ENCODE results near the gene HGFAC.
"Not testable (repeated sequence)": the region's sequence is repeated elsewhere in the genome, so short reads cannot be mapped to it uniquely, and the experiment has no call there.

Gene HGFAC

DNA sequence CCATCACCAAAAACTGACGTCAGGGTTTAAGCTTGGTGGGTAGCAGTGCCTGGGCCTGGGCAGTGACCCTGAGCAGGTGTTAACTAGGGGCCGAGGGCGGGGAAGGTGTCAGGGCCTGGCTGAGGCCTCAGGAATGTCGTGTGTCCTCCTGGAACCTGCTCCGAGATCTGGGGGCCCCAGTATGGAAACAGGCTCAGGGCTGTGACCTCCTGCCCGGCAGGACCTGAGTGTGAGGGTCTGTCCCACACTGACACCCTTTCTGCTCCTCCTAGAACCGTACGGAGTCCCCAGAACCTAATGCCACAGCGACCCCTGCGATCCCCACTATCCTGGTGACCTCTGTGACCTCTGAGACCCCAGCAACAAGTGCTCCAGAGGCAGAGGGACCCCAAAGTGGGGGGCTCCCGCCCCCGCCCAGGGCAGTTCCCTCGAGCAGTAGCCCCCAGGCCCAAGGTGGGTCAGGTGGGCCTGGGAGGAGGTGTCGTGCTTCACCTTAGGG, 741 bp downstream of the HGFAC start:
- no peak for DNase-seq (ENCODE audit: low read depth, low spot score)

DNA sequence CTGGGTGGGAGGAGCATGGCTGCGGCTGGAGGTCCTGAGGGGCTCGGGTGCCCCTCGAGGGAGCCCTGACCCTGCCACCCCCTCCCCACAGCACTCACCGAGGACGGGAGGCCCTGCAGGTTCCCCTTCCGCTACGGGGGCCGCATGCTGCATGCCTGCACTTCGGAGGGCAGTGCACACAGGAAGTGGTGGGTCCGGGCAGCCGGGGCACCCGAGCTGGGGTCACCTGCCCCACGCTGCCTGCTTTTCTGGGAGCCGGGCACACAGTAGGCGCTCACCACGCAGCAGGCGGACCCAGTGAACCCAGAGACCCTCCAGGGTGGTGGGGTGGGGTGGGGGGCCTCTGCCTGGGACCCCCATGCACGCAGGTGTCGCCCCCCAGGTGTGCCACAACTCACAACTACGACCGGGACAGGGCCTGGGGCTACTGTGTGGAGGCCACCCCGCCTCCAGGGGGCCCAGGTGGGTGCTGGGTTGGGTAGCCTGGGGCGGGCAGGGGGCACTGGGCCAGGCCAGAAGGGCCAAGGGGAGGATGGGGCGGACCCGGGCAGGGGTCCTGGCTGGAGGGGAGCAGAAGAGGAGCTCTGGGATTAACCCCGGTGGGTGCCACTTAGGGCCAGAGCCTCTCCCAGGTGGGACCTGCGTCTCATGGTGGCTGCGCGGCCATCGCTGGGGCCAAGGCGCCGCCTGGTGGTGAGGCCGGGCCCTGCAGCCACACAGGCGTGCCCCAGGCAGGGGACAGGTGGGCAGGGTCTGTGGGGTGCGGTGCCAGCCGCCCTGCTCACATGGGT, 1.4 kb downstream of the HGFAC start:
- DNase-seq (ENCODE audit: low read depth, low spot score): no peak

DNA sequence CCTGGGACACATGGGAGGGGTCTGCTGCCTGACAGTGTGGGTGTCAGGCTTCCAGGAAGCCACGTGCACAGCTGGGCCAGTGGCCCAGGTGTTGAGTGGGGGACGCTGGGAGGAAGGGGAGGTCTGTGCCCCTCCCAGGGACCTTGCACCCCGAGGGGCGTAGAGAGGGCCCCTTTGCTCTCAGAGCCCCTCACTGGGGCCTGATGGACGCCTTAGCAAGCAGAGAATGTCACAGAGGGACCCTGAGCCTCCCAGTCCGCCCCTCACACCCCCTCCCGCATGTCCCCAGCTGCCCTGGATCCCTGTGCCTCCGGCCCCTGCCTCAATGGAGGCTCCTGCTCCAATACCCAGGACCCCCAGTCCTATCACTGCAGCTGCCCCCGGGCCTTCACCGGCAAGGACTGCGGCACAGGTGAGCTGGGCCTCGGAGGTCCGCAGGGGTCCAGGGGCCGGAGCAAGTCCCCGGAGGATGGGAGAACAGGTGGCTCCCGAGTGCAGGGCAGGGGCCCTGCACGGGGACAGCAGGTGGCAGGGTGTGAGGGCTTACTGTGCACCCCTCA, 2.1 kb downstream of the HGFAC start:
- DNase-seq (ENCODE audit: low read depth, low spot score): no peak

DNA sequence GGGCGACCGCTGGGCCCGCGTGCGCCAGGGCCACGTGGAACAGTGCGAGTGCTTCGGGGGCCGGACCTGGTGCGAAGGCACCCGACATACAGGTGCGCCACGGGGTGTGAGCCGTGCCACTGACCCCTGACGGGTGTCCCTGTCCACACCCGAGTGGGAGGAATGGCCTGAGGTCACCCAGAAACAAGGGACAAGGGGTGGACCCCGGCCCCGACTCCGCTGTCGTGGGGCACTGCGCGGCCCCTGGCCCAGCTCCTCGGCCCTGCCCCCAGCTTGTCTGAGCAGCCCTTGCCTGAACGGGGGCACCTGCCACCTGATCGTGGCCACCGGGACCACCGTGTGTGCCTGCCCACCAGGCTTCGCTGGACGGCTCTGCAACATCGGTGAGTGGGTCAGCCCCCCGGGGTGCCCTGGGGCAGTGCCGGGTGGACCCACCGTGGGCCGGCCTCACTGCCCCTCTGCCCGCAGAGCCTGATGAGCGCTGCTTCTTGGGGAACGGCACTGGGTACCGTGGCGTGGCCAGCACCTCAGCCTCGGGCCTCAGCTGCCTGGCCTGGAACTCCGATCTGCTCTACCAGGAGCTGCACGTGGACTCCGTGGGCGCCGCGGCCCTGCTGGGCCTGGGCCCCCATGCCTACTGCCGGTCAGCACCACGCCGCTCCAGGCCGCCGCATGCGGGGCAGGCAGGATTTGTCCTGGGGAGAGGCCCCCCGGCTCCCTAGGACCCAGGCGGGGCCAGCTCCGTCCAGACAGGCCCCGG, 2.8 kb downstream of the HGFAC start:
- no peak for DNase-seq (ENCODE audit: low read depth, low spot score)

DNA sequence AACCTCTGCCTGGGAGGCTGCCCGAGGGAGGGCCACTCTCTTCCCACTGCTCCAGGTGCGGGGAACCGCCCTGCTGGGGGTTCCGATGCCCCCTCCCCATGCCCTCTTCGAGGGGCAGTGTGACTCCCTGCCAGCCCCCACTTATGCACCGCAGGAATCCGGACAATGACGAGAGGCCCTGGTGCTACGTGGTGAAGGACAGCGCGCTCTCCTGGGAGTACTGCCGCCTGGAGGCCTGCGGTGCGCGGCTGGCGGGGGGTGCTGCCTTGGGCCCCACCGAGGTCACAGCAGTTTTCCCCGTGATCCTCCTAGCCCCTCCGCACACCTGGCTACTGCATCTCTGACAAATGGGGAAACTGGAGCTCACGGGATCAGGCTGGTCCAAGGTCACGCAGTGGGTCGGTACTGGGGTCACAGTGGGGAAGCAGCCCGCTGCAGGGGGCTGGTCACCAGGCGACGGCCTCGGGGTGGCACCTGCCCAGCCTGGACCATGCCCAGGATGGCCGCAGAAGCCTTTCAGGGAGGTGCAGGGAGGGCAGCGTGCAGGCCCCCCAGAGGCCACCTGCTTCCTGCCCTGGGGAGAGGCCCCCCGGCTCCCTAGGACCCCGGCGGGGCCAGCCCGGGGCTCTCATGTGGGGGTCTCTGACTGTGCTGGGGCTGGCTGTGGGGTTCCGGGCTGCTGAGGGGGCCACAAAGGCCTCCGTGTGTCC, 3.5 kb downstream of the HGFAC start:
- DNase-seq (ENCODE audit: low read depth, low spot score): no peak

DNA sequence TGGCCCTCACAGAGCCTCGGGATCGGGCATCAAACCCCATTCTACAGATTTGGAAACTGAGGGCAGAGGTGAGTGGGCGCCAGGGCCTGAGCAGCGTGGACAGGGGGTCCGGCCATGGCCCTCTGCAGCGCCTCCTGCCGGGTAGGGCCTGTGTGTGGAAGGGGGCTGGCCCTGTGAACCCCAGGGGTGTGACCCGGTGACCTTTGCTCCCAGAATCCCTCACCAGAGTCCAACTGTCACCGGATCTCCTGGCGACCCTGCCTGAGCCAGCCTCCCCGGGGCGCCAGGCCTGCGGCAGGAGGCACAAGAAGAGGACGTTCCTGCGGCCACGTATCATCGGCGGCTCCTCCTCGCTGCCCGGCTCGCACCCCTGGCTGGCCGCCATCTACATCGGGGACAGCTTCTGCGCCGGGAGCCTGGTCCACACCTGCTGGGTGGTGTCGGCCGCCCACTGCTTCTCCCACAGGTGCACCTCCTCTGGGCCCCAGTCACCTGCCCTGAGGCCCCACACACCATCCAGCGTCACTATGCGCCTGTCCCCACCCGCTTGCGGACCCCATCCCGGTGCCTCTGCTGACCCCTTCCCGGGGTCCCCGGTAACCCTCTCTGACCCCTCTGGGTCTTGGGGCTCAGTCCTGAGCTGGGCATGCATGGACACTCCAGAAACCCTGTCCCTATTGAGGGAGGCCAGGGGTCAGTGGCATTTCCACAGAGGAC, 4.2 kb downstream of the HGFAC start:
- no peak for DNase-seq (ENCODE audit: low read depth, low spot score)

DNA sequence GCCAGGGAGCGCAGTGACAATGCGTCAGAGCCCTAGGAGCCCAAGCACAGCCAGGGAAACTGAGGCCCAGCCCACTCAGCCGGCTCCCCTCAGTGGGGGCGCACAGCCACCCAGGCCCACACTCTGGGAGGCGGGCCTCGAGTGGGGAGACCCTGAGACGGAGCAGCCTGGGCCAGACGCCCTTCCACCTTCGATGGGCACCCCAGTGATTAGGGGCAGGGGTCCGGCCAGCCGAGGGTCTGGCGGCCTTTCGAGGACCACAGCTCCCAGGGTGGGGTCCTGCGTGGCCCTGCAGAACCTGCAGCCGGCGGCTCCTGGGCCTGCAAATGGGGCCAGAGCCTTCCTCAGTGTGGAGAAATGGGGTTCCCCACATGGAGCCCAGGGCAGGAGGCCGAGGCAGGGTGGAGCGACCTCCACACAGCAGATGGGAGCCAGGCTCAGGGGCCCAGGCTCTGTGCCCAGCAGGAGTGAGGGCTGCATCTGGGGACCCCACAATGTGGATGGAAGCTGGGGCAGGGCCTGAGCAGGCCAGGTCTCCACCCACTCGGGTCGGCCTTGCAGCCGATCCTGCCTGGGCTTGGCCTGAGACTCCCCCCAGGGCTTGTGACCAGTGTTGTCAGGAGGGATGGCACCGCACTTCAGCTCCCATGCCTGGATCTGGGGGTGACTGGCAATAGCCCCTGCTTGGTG, 5.0 kb downstream of the HGFAC start:
- DNase-seq (ENCODE audit: low read depth, low spot score): no peak

DNA sequence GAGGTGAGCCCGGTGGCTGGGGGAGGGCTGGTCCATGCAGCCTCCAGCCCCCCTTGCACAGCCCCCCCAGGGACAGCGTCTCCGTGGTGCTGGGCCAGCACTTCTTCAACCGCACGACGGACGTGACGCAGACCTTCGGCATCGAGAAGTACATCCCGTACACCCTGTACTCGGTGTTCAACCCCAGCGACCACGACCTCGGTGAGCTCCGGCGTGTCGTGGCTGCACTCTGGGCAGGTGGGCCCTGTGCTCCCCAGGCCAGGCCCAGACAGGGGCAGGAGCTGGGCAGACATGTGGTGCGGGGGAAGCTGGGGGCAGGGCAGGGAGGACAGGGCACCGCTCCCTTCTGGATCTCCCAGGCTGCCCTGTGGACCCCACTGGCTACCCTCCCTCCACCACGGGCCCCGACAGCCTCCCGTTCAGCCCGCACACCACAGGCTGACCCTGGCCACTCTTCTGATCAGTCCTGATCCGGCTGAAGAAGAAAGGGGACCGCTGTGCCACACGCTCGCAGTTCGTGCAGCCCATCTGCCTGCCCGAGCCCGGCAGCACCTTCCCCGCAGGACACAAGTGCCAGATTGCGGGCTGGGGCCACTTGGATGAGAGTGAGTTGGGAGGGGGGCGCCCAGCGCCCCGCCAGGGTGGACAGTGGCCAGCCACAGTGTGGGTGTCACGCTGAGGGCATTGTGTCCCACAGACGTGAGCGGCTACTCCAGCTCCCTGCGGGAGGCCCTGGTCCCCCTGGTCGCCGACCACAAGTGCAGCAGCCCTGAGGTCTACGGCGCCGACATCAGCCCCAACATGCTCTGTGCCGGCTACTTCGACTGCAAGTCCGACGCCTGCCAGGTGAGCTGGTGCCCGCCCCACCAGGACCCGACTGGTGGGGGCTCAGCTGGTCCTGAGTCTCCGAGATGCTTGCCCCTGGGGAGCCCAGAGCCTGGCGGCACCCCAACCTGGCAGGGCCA, 5.9 kb downstream of the HGFAC start:
- no peak for DNase-seq (ENCODE audit: low read depth, low spot score)

DNA sequence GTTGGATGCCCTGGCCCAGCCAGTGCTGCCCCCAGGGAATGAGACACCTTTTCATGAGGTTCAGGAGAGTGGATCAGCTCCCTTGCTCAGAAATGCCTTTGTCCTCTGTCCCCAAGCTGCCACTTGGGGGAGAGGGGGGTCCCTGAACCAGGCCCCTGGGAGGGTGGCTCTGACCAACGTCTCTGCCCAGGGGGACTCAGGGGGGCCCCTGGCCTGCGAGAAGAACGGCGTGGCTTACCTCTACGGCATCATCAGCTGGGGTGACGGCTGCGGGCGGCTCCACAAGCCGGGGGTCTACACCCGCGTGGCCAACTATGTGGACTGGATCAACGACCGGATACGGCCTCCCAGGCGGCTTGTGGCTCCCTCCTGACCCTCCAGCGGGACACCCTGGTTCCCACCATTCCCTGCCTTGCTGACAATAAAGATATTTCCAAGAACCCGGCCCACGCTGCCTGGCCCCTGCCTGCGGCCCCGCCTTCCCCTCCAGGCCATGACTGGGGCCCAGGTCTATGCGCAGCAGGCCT, 7.3 kb downstream of the HGFAC start:
- DNase-seq (ENCODE audit: low read depth, low spot score): no peak

DNA sequence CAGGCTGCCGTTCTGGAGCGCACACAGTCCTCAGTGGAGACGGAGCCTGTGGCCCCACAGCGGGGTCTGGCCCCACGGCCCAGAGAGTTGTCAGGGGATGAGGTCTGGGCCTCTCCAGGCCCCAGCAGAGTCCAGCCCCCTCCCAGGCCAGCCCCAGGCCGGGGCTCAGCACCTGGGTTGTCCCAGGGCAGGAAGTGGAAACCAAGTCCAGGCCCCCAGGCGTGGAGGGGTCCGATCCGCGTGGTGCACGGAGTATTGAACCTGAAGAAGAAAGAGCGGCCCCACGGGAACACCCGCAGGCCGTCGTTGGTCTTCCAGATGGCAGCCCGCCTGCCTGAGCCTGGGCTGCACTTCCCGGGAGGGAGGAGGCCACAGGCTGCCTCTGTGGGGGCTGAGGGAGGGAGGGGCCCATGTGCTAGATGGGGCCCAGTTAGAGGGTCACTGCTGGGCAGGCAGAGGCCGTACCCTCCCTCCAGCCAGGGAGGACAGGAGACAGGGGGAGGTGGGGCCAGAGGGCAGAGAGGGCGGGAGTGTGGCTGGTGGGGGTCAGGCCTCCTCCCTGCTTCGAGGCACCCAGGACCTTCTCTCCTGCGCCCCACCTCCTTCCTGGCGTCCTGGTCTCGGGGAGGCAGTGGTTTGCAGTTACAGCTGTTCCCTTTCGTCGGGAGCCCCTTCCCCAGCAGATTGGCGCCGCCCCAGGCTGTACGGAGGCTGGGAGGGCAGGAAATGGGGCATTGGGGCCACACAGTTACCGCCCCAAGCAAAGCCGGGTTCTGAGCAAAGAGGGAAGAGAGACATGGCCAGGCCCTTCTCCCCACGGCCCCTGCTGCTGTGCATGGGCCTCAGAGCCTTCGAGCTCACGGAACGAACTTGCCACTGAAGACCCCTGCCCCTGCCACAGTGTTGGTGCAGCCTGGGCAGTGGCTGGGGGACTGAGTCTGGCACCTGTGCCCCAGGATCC, 8.1 kb downstream of the HGFAC start:
- DNase-seq (ENCODE audit: low read depth, low spot score): no peak

DNA sequence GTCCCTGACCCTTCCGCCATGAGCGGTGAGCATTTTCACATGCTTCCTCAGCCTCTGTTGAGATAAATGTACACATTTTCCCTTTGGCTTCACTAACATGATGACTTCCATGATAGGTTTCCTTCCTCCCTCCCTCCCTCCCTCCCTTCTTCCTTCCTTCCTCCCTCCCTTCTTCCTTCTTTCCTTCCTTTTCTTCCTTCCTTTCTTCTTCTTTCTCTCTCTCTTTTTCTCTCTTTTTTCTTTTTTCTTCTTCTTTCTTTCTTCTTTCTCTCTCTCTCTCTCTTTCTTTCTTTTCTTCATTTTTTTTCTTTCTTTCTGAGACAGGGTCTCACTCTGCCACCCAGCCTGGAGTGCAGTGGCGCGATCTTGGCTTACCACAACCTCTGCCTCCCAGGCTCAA, 8.9 kb downstream of the HGFAC start:
- DNase-seq (ENCODE audit: low read depth, low spot score): no peak

DNA sequence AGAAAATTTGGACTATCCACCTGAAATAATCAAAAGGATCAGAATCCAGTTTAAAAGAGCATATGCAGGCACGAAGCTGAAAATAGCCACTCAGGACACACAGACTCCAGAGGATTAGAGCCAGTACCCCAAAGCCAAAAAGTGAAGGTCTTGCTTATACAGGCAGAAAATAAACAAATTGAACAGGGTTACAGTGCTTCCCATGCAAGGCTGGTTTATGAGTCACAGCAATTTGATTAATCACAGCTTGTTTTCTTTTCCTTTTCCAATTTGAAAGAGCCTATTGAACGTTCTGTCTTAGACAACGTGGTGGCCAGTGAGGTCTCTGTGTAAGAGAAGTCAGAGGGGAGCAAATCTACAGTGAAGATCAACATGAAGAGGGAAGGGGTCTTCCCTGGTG, 10.2 kb downstream of the HGFAC start:
- DNase-seq (ENCODE audit: low read depth, low spot score): no peak

DNA sequence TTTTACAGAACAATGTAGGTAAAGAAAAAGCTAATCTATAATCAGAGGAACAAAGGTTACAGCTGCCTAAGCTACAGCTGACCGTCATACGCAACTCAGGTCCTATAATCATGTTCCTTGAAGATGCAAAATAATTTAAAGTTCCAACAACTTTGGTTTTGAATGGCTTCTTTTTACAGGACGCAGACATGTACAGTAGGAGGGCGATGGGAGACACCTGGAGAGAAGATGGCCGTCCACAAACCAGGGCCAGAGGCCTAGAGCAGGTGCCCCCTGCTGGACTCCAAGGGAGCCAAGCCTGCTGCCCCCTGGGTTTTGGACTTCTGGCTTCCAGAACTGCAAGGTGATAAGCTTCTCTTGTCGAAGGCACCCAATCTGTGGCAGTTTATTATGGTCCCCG, 10.6 kb downstream of the HGFAC start:
- DNase-seq (ENCODE audit: low read depth, low spot score): no peak

DNA sequence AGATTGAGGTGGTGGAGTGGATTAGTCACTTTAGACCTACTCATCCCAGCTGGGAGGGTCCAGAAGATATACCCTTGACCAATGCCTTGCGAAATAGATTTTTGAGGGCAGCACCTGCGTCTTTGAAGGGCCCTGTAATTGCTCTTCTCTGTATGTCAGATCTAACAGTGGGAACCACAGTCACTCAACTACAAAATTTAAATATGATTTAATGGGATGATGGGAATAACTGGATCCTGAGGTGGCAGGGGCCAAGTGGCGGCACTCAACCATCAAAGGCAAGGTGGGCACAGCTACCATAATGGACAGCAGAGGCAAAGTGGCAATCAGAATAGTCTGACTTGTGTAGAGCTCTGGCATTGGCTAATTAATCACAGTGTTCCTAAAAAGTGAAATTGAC, 13.8 kb downstream of the HGFAC start:
- DNase-seq (ENCODE audit: low read depth, low spot score): not testable (repeated sequence)

DNA sequence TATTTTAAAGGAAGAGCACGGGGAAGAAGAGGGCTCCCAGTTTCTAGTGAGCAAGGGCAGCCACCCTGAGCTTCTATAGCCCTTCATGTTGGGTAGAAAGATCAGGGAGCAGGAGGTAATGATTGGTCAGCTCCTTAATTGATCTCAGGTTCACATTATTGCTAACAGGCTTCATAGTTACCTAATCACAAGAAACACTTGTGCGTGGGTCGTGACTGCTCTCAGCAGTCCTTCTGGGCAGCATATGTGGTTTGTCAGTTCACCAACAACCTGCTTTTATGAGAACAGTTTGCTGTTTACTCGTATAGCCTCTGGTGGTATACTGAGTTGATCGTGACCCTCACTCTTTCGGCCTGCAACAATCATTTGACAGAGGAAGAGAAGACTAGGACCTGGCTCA, 16.6 kb downstream of the HGFAC start:
- DNase-seq (ENCODE audit: low read depth, low spot score): no peak

DNA sequence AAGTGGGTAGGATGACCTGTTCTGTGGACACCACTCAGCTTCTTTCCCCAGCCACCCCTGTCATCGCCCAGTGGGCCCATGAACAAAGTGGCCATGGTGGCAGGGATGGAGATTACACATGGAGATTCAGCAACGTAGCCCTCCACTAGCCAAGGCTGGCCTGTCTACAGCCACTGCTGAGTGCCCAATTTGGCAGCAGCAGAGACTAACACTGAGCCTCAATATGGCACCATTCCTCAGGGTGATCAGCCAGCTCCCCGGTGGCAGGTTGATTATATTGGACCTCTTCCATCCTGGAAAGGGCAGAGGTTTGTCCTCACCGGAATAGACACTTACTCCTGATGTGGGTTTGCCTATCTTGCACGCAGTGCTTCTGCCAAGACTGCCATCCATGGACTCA, 17.4 kb downstream of the HGFAC start:
- not testable (repeated sequence) for DNase-seq (ENCODE audit: low read depth, low spot score)

DNA sequence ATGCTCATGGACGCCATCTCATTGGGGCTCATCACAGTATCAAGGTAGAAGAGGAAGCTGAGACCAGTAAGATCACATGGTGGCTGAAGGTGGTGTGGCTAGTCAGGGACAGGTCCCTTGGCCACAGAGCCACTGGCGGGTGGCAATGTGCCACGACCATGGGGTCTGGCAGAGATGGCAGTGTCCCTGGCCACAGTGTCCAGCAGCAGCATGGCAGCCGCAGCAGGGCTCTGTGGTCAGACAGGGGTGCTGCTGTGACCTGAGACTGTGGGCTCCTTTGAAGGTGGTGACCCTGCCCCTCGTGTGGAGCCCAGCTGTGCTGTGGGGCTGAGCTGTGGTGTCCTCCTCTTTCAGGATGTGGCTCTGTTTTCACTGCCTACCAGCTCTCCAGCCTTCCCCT, 19.2 kb downstream of the HGFAC start:
- no peak for DNase-seq (ENCODE audit: low read depth, low spot score)

Measured in smooth muscle cell of the brain vasculature (primary cell).